Measurements from ENCODE around the gene LYRM1.

- TF ChIP-seq GATA2 (IDR thresholded peaks at IDR 0.05; ENCODE audit: low read depth, low read length): no peak
- no peak for TF ChIP-seq GATA3 (IDR thresholded peaks at IDR 0.05; ENCODE audit: low read depth, low read length)
Measured at GRCh38 chr16:20946015-20946629, 45.6 kb downstream of the LYRM1 start.
